HFFc6 (cell line): Measurements from ENCODE around the gene CEACAM1. TPM values are rescaled to one million over a fixed set of nuclear protein-coding genes. Genes with fewer than 3 reads are reported as not detected.
"Not testable (repeated sequence)": the region's sequence is repeated elsewhere in the genome, so short reads cannot be mapped to it uniquely, and the experiment has no call there.

Experiments used
- DNase-seq: peaks from one replicate; pipeline ENCODE4 v3.0.0-alpha.2; 2018
- H3K27ac Mint-ChIP-seq: 2 replicates; pipeline ENCODE4 v1.8.0; 2020; ENCODE audit warnings: mild to moderate bottlenecking, mixed read lengths
- H3K27me3 Mint-ChIP-seq: 2 replicates; pipeline ENCODE4 v1.8.0; 2021; ENCODE audit warnings: mild to moderate bottlenecking, moderate library complexity, mixed read lengths; ENCODE audit not compliant: insufficient read depth
- H3K36me3 Mint-ChIP-seq: 2 replicates; pipeline ENCODE4 v1.8.0; 2021; ENCODE audit warnings: low read depth, mixed read lengths
- H3K4me1 Mint-ChIP-seq: 2 replicates; pipeline ENCODE4 v1.8.0; 2020; ENCODE audit warnings: low read depth, mixed read lengths
- H3K4me3 Mint-ChIP-seq: 2 replicates; pipeline ENCODE4 v1.8.0; 2020; ENCODE audit warnings: mild to moderate bottlenecking, moderate library complexity, mixed read lengths
- H3K9me3 Mint-ChIP-seq: 2 replicates; pipeline ENCODE4 v1.8.0; 2020; ENCODE audit warnings: mild to moderate bottlenecking, mixed read lengths
- CTCF ChIP-seq: fragments of 200-600 bp; sonication (generic); IDR thresholded peaks from 2 replicates; pipeline ENCODE4 v1.5.0; 2021; ENCODE audit warnings: antibody characterized with exemption, mild to moderate bottlenecking
- total RNA-seq, 6 experiments: library from RNA; stranded (reverse); fragmentation: NEBNext Ultra II Directional; extraction: Animal tissue kit (Norgen Biotek cat#: 25700); gene quantifications; 2 replicates in 1 of 6; 3 replicates in 5 of 6; pipeline ENCODE4 v1.2.3, GENCODE V29; 2021

CEACAM1 gene
- total RNA-seq, 6 experiments from 2014 or later: not detected

GRCh38 chr19:42560731-42561130 is 32.5 kb upstream of the CEACAM1 start:
- Mint-ChIP-seq H3K4me3 (no peak overlapping the region), H3K36me3 (peaks cover 6% of the 10 kb centered on the region; the same call in 1 of the 2 replicates), H3K27ac (no peak overlapping the region), H3K4me1 (no peaks in the 10 kb centered on the region), H3K27me3 (peaks cover 41% of the 10 kb centered on the region), H3K9me3 (peaks cover 8% of the 10 kb centered on the region)
- TF ChIP-seq CTCF: no peak
- no peak for DNase-seq

GRCh38 chr19:42558450-42559150 is 30.3 kb upstream of the CEACAM1 start:
- Mint-ChIP-seq H3K27ac (no peak overlapping the region), H3K9me3 (peaks cover 8% of the 10 kb centered on the region), H3K4me3 (no peak overlapping the region), H3K36me3 (peaks cover 6% of the 10 kb centered on the region; the same call in 1 of the 2 replicates), H3K4me1 (no peaks in the 10 kb centered on the region), H3K27me3 (peaks cover 53% of the 10 kb centered on the region)
- DNase-seq: no peak
- no peak for TF ChIP-seq CTCF

GRCh38 chr19:42557386-42557871 is 29.1 kb upstream of the CEACAM1 start:
- not testable (repeated sequence) for DNase-seq, H3K36me3 Mint-ChIP-seq, H3K4me3 Mint-ChIP-seq, H3K4me1 Mint-ChIP-seq, H3K9me3 Mint-ChIP-seq, H3K27ac Mint-ChIP-seq
- H3K27me3 Mint-ChIP-seq: peaks cover 58% of the 10 kb centered on the region

GRCh38 chr19:42555801-42556200 is 27.5 kb upstream of the CEACAM1 start:
- peaks cover 8% of the 10 kb centered on the region for H3K9me3 Mint-ChIP-seq
- no peak overlapping the region for H3K4me3 Mint-ChIP-seq
- H3K4me1 Mint-ChIP-seq: no peaks in the 10 kb centered on the region
- TF ChIP-seq CTCF: no peak
- DNase-seq: no peak
- peaks cover 63% of the 10 kb centered on the region for H3K27me3 Mint-ChIP-seq
- H3K27ac Mint-ChIP-seq: no peak overlapping the region
- peaks cover 6% of the 10 kb centered on the region; the same call in 1 of the 2 replicates for H3K36me3 Mint-ChIP-seq

GRCh38 chr19:42555317-42555716 is 27.0 kb upstream of the CEACAM1 start:
- no peaks in the 10 kb centered on the region for H3K4me1 Mint-ChIP-seq
- peaks cover 13% of the 10 kb centered on the region for H3K9me3 Mint-ChIP-seq
- H3K4me3 Mint-ChIP-seq: no peak overlapping the region
- no peak for DNase-seq
- TF ChIP-seq CTCF: no peak
- H3K27me3 Mint-ChIP-seq: peaks cover 65% of the 10 kb centered on the region
- no peak overlapping the region for H3K27ac Mint-ChIP-seq
- H3K36me3 Mint-ChIP-seq: peaks cover 6% of the 10 kb centered on the region; the same call in 1 of the 2 replicates

- Mint-ChIP-seq H3K4me3 (no peak overlapping the region), H3K36me3 (peaks cover 11% of the 10 kb centered on the region; the same call in 1 of the 2 replicates), H3K27me3 (peaks cover 70% of the 10 kb centered on the region), H3K27ac (no peak overlapping the region), H3K9me3 (peaks cover 25% of the 10 kb centered on the region), H3K4me1 (no peaks in the 10 kb centered on the region)
- no peak for DNase-seq
- no peak for TF ChIP-seq CTCF
Observed at GRCh38 chr19:42554046-42554575, 25.8 kb upstream of the CEACAM1 start.
